B cell (primary cell): ENCODE measurements around the gene KYNU. TPM values are rescaled to one million over a fixed set of nuclear protein-coding genes. Genes with fewer than 3 reads are reported as not detected.
A peak's percentile ranks its signal among the peaks of the same experiment; 100 is the strongest.

Experiments used
- ATAC-seq: fragments of 200-7000 bp; cut with Tn5 transposase; one replicate; pipeline ENCODE4 v1.10.0; 2021; ENCODE audit warnings: low read depth, mild to moderate bottlenecking, moderate number of reproducible peaks, moderate library complexity
- CTCF ChIA-PET: fragments of 350-600 bp; sonication (Branson Sonifier 250); formaldehyde crosslinking; loops from one replicate; lab custom pipeline; 2021; ENCODE audit warnings: antibody characterized with exemption, inconsistent platforms; lab: Charles Lee
- POLR2A ChIA-PET: fragments of 350-600 bp; sonication (Branson Sonifier 250); formaldehyde crosslinking; loops from one replicate; lab custom pipeline; 2021; ENCODE audit warnings: antibody characterized with exemption; lab: Charles Lee
- DNase-seq: peaks from one replicate; pipeline ENCODE4 v3.0.0; 2013
- H2AFZ ChIP-seq: 2 replicates; pipeline ENCODE4 v1.6.1; 2012; ENCODE audit warnings: mild to moderate bottlenecking, low read depth, low read length; ENCODE audit not compliant: insufficient read depth, poor library complexity, severe bottlenecking
- H3K27ac ChIP-seq, 2 donors: 1 replicate in 1 of 2; 2 replicates in 1 of 2; pipeline ENCODE4 v1.5.1; 2012 to 2013; ENCODE audit warnings: low read length in 2 of 2, mild to moderate bottlenecking in 2 of 2, moderate library complexity in 1 of 2
- H3K27me3 ChIP-seq, 4 experiments: fragments of 200-600 bp in 1 of 4; sonication (generic) in 1 of 4; replicated peaks in 1 of 4; 1 replicate in 2 of 4; 2 replicates in 2 of 4; pipeline versions ENCODE4 v1.6.1 to v1.7.0; 2013 to 2016; ENCODE audit warnings: low read length in 3 of 4, mild to moderate bottlenecking in 2 of 4, mixed read lengths in 1 of 4, moderate library complexity in 1 of 4; ENCODE audit not compliant: insufficient read depth in 4 of 4, control insufficient read depth in 3 of 4; ENCODE audit errors: control extremely low read depth in 1 of 4
- H3K36me3 ChIP-seq, 2 experiments: replicated peaks in 1 of 2; 1 replicate in 1 of 2; 2 replicates in 1 of 2; pipeline versions ENCODE4 v1.6.1 to v1.7.1; 2013; ENCODE audit warnings: low read length in 1 of 2; ENCODE audit not compliant: insufficient read depth in 2 of 2, control insufficient read depth in 1 of 2; ENCODE audit errors: control extremely low read depth in 1 of 2, extremely low read depth in 1 of 2
- H3K4me1 ChIP-seq, 2 donors: fragments of 200-600 bp in 1 of 2; sonication (generic) in 1 of 2; 1 replicate in 1 of 2; 2 replicates in 1 of 2; pipeline versions ENCODE4 v1.5.1 to v1.6.1; 2013 to 2017; ENCODE audit warnings: low read length in 2 of 2; ENCODE audit not compliant: control insufficient read depth in 2 of 2, insufficient read depth in 2 of 2
- H3K4me2 ChIP-seq: replicated peaks from 2 replicates; pipeline ENCODE3; 2012; ENCODE audit warnings: mild to moderate bottlenecking, low read depth, low read length; ENCODE audit not compliant: poor library complexity, severe bottlenecking
- H3K4me3 ChIP-seq, 5 experiments: fragments of 200-600 bp in 1 of 5; sonication (generic) in 1 of 5; 1 replicate in 3 of 5; 2 replicates in 2 of 5; pipeline versions ENCODE4 v1.5.1 to v1.7.0; 2011 to 2016; ENCODE audit warnings: low read length in 4 of 5, mild to moderate bottlenecking in 4 of 5, low read depth in 2 of 5, control low read depth in 1 of 5, moderate library complexity in 1 of 5; ENCODE audit not compliant: insufficient read depth in 1 of 5; ENCODE audit errors: control extremely low read depth in 1 of 5, extremely low read depth in 1 of 5
- H3K79me2 ChIP-seq: fragments of 200-600 bp; sonication (generic); one replicate; pipeline ENCODE4 v1.6.0; 2016; ENCODE audit warnings: low read length; ENCODE audit not compliant: control insufficient read depth, insufficient read depth
- H3K9ac ChIP-seq: fragments of 200-600 bp; sonication (generic); 2 replicates; pipeline ENCODE4 v1.6.1; 2017; ENCODE audit warnings: mild to moderate bottlenecking, low read length, moderate library complexity
- H3K9me3 ChIP-seq, 3 donors: one replicate each; pipeline versions ENCODE4 v1.6.1 to v1.7.1; 2013; ENCODE audit warnings: low read length in 2 of 3; ENCODE audit not compliant: control insufficient read depth in 2 of 3, insufficient read depth in 1 of 3; ENCODE audit errors: control extremely low read depth in 1 of 3
- H4K20me1 ChIP-seq: 2 replicates; pipeline ENCODE4 v1.6.0; 2012; ENCODE audit warnings: mild to moderate bottlenecking, low read length; ENCODE audit not compliant: insufficient read depth, control insufficient read depth, poor library complexity, severe bottlenecking
- H3K27ac Mint-ChIP-seq: one replicate; pipeline ENCODE4 v1.8.0; 2021; ENCODE audit warnings: mixed read lengths
- H3K27me3 Mint-ChIP-seq: one replicate; pipeline ENCODE4 v1.8.0; 2021; ENCODE audit warnings: mixed read lengths
- H3K4me1 Mint-ChIP-seq: one replicate; pipeline ENCODE4 v1.8.0; 2021; ENCODE audit warnings: mixed read lengths
- H3K4me3 Mint-ChIP-seq: one replicate; pipeline ENCODE4 v1.8.0; 2021; ENCODE audit warnings: mixed read lengths
- H3K9me3 Mint-ChIP-seq: one replicate; pipeline ENCODE4 v1.8.0; 2022; ENCODE audit warnings: mixed read lengths; ENCODE audit not compliant: insufficient read depth
- EZH2 ChIP-seq: IDR thresholded peaks from 2 replicates; pipeline ENCODE4 v1.6.1; 2012; ENCODE audit warnings: borderline replicate concordance, low read depth, mild to moderate bottlenecking, moderate library complexity, low read length; ENCODE audit not compliant: insufficient read depth, poor library complexity, severe bottlenecking
- WGBS: methylation state at CpG from one replicate; pipeline ENCODE4 v1.1.5; 2013; ENCODE audit warnings: missing lambda C conversion rate; ENCODE audit not compliant: insufficient coverage; 5-methylcytosine and 5-hydroxymethylcytosine counted together
- intact Hi-C: fragments of 100-400 bp; cut with micrococcal nuclease; formaldehyde crosslinking; loops from one replicate; pipeline ENCODE4 v1.10.0; 2022
- polyA plus RNA-seq: library from polyadenylated mRNA; depleted of rRNA; stranded (reverse); fragments of >200 nt; gene quantifications from 2 replicates; pipeline ENCODE4 v1.2.3, GENCODE V29; 2012
- total RNA-seq, 2 donors: library from RNA; stranded (reverse); fragments of 120-200 nt in 1 of 2; gene quantifications; 1 replicate in 1 of 2; 2 replicates in 1 of 2; pipeline versions ENCODE4 v1.2.3 to v1.2.4, GENCODE V29; 2013 to 2022
- TF ChIP-seq, protein P1 (sequence below): fragments of 200-600 bp; IDR thresholded peaks from one replicate; pipeline ENCODE4 v1.8.0; 2022; ENCODE audit warnings: antibody characterized with exemption, mild to moderate bottlenecking

The KYNU gene
- total and polyA plus RNA-seq, 2 donors (not counting 1 experiment from before 2014, with no cell fraction given) = 14.5 to 46.2 TPM

DNA sequence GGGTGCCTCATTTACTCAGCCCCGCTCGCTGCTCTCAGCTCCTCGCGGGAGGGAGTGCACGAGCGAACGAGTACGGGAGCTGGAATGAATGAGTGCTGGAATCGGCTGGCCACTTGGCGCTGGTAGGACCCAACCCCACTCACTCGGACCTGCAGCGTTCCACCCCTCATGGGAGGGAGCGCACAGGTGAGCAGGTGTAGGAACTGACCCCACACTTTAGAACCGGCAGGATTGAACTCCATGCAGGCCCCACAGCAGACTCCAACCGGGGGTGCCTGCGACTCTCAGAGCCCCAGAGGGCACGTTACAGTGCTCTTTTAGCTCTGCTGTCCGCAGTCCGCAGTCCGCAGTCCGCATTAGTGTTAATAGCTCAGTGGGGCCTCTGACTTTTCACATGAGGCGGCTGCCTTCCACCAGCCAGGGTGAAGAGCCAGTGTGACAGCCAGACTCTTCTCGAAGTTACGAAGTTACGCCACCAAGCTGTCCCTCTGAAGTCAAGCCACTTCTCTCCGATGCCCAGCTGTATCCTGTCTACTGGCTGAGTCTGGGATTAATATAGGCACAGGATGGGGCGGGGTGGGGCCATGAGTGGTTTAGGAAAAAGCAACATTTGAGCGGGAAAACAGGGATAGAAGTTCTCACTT is 149.1 kb downstream of the KYNU start:
- intact Hi-C loops = no loop called here
- ChIA-PET POLR2A (no interaction called here), CTCF (no interaction called here)
- Mint-ChIP-seq H3K4me1 (peaks cover 9% of the 10 kb centered on the region), H3K27ac (no peak overlapping the region), H3K9me3 (peaks cover 2% of the 10 kb centered on the region), H3K4me3 (no peak overlapping the region), H3K27me3 (no peaks in the 10 kb centered on the region)
- Histone ChIP-seq H3K4me3 (no peak overlapping the region), H3K36me3 (peaks cover 2 to 4% of the 10 kb centered on the region in 2 experiments), H2AFZ (no peak overlapping the region), H3K4me1 (peaks cover 10 to 13% of the 10 kb centered on the region in 2 donors), H4K20me1 (peaks cover 1% of the 10 kb centered on the region), H3K9ac (no peak overlapping the region), H3K79me2 (no peaks in the 10 kb centered on the region), H3K27ac (no peak overlapping the region), H3K9me3 (peaks cover 1 to 3% (median 3%) of the 10 kb centered on the region in 3 donors), H3K27me3 (no peaks in the 10 kb centered on the region), H3K4me2 (no peak overlapping the region)
- TF ChIP-seq EZH2 = no peak
- TF ChIP-seq, protein P1, sequence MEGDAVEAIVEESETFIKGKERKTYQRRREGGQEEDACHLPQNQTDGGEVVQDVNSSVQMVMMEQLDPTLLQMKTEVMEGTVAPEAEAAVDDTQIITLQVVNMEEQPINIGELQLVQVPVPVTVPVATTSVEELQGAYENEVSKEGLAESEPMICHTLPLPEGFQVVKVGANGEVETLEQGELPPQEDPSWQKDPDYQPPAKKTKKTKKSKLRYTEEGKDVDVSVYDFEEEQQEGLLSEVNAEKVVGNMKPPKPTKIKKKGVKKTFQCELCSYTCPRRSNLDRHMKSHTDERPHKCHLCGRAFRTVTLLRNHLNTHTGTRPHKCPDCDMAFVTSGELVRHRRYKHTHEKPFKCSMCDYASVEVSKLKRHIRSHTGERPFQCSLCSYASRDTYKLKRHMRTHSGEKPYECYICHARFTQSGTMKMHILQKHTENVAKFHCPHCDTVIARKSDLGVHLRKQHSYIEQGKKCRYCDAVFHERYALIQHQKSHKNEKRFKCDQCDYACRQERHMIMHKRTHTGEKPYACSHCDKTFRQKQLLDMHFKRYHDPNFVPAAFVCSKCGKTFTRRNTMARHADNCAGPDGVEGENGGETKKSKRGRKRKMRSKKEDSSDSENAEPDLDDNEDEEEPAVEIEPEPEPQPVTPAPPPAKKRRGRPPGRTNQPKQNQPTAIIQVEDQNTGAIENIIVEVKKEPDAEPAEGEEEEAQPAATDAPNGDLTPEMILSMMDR = no peak
- DNase-seq (no peak), ATAC-seq (no peak)
- 80% methylated on average over 28 of the region's 28 CpGs for WGBS

DNA sequence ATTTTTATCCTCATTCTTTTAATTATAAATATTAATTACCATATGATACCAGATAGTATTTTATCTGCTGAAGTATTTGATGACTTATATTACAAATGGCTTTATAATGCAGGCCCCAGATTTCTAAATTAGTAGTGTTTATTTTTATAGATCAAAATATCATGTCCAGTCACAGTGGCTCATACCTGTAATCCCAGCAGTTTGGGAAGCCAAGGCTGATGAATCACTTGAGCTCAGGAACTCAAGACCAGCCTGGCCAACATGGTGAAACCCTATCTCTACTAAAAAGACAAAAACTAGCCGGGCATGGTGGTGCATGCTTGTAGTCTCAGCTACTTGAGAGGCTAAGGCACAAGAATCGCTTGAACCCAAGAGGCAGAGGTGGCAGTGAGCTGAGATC is 151.7 kb downstream of the KYNU start:
- no peak overlapping the region for H3K4me3 ChIP-seq
- ATAC-seq (no peak), DNase-seq (no peak)
- Mint-ChIP-seq H3K4me3 (no peak overlapping the region), H3K4me1 (peaks cover 9% of the 10 kb centered on the region), H3K27me3 (no peaks in the 10 kb centered on the region), H3K27ac (no peak overlapping the region), H3K9me3 (peaks cover 2% of the 10 kb centered on the region)
- no peak overlapping the region for H3K9ac ChIP-seq
- peaks cover 10 to 13% of the 10 kb centered on the region in 2 donors for H3K4me1 ChIP-seq
- no peaks in the 10 kb centered on the region for H3K27me3 ChIP-seq
- intact Hi-C loops = no loop called here
- H2AFZ ChIP-seq = no peak overlapping the region
- POLR2A ChIA-PET = no interaction called here
- no peak for TF ChIP-seq EZH2
- TF ChIP-seq, protein P1 = no peak
- H3K27ac ChIP-seq = peak overlapping the region in 1 of 2 donors; percentile 77
- WGBS = 52% methylated on average over 2 of the region's 2 CpGs
- no peaks in the 10 kb centered on the region for H4K20me1 ChIP-seq
- H3K36me3 ChIP-seq = peaks cover 2 to 8% of the 10 kb centered on the region in 2 experiments
- H3K79me2 ChIP-seq = no peaks in the 10 kb centered on the region
- CTCF ChIA-PET = interaction anchor here (1.4 to 2.4 kb wide), 2 partner anchors 149 to 231 kb away, joined by 3 to 7 read pairs; no protein-coding TSS in a partner anchor
- no peak overlapping the region for H3K4me2 ChIP-seq
- H3K9me3 ChIP-seq = peaks cover 1 to 3% (median 3%) of the 10 kb centered on the region in 3 donors
